OCI-LY7 (cell line): ENCODE data around the gene BSCL2. TPM values are rescaled to one million over a fixed set of nuclear protein-coding genes. Genes with fewer than 3 reads are reported as not detected.

Source experiments
- BruUV-seq: library from RNA; stranded (reverse); fragments of 400-500 nt; replicated peaks from 2 replicates; lab custom pipeline; 2021; lab: Mats Ljungman, UMichigan
- CTCF ChIA-PET: fragments of 300-600 bp; sonication (Branson Sonifier 250); formaldehyde crosslinking; loops from one replicate; lab custom pipeline; 2022; ENCODE audit warnings: antibody characterized with exemption; ENCODE audit not compliant: unreplicated experiment; lab: Charles Lee
- POLR2A ChIA-PET: fragments of 300-600 bp; sonication (Branson Sonifier 250); formaldehyde crosslinking; loops from one replicate; lab custom pipeline; 2022; ENCODE audit warnings: antibody characterized with exemption; lab: Charles Lee
- DNase-seq: peaks from one replicate; pipeline ENCODE4 v3.0.0-alpha.2; 2015; ENCODE audit warnings: low spot score
- H2AFZ ChIP-seq: fragments of 200-600 bp; sonication (generic), shearing (Covaris generic); 2 replicates; pipeline ENCODE4 v1.6.1; 2014; ENCODE audit warnings: mild to moderate bottlenecking, antibody characterized with exemption, low read length, moderate library complexity
- H3K27ac ChIP-seq: fragments of 200-600 bp; sonication (generic); 2 replicates; pipeline ENCODE4 v1.5.1; 2014; ENCODE audit warnings: mixed run types, low read depth, mild to moderate bottlenecking, moderate library complexity, low read length, inconsistent platforms; ENCODE audit not compliant: poor library complexity, severe bottlenecking
- H3K36me3 ChIP-seq: fragments of 200-600 bp; sonication (generic); 2 replicates; pipeline ENCODE4 v1.6.1; 2014; ENCODE audit warnings: mild to moderate bottlenecking, antibody characterized with exemption, low read length, moderate library complexity, mixed read lengths; ENCODE audit not compliant: insufficient read depth
- H3K4me1 ChIP-seq: fragments of 200-600 bp; sonication (generic); 2 replicates; pipeline ENCODE4 v1.5.1; 2014; ENCODE audit warnings: mild to moderate bottlenecking, low read length; ENCODE audit not compliant: insufficient read depth, poor library complexity, severe bottlenecking
- H3K4me2 ChIP-seq: fragments of 200-600 bp; sonication (generic); 2 replicates; pipeline ENCODE4 v1.6.1; 2014; ENCODE audit warnings: mild to moderate bottlenecking, low read length
- H3K4me3 ChIP-seq: fragments of 200-600 bp; sonication (generic); 2 replicates; pipeline ENCODE4 v1.5.1; 2014; ENCODE audit warnings: mild to moderate bottlenecking, low read depth, low read length; ENCODE audit not compliant: poor library complexity, severe bottlenecking
- H3K79me2 ChIP-seq: fragments of 200-600 bp; sonication (generic); 2 replicates; pipeline ENCODE4 v1.6.1; 2016; ENCODE audit warnings: low read depth, mild to moderate bottlenecking, low read length, moderate library complexity, mixed read lengths; ENCODE audit not compliant: insufficient read depth
- H3K9me2 ChIP-seq: fragments of 200-600 bp; sonication (generic); 2 replicates; pipeline ENCODE4 v1.6.1; 2016; ENCODE audit warnings: mild to moderate bottlenecking, low read length, mixed read lengths; ENCODE audit not compliant: insufficient read depth
- H3K9me3 ChIP-seq: fragments of 200-600 bp; sonication (generic); 2 replicates; pipeline ENCODE4 v1.6.1; 2014; ENCODE audit warnings: mild to moderate bottlenecking, mixed run types, low read length, mixed read lengths
- H4K20me1 ChIP-seq: fragments of 200-600 bp; sonication (generic); 2 replicates; pipeline ENCODE4 v1.6.1; 2014; ENCODE audit warnings: mild to moderate bottlenecking, antibody characterized with exemption, low read length, moderate library complexity, mixed read lengths; ENCODE audit not compliant: insufficient read depth
- CTCF ChIP-seq: fragments of 200-600 bp; sonication (generic); conservative IDR thresholded peaks from 2 replicates; pipeline ENCODE4 v1.5.1; 2014; ENCODE audit warnings: mild to moderate bottlenecking, antibody characterized with exemption, low read length, moderate library complexity, mixed read lengths
- EZH2phosphoT487 ChIP-seq: fragments of 200-600 bp; sonication (generic); IDR thresholded peaks from 2 replicates; pipeline ENCODE4 v1.6.1; 2018; ENCODE audit warnings: low read depth, borderline replicate concordance, mild to moderate bottlenecking, mixed run types, antibody characterized with exemption, low read length, moderate library complexity, mixed read lengths
- intact Hi-C: fragments of 100-400 bp; cut with micrococcal nuclease; formaldehyde crosslinking; loops from one replicate; pipeline ENCODE4 v1.10.0; 2022; ENCODE audit not compliant: unreplicated experiment
- total RNA-seq, 2 experiments: library from RNA; depleted of rRNA in 1 of 2; stranded (reverse); fragments of >200 nt in 1 of 2; shearing (Covaris generic) in 1 of 2; gene quantifications; 2 replicates each; pipeline ENCODE4 v1.2.3, GENCODE V29; 2014 to 2022

Gene BSCL2
- total RNA-seq, 2 experiments from 2014 or later, result 20.7 to 46.2 TPM

- ChIA-PET POLR2A (interaction anchor here (0.6 to 1.3 kb wide), 4 partner anchors 18 to 44 kb away, joined by 3 to 6 read pairs (median 4); partner anchors contain the start of genes C11orf98, CSKMT and HNRNPUL2), CTCF (no interaction called here)
- DNase-seq, result peak; percentile 91
- Histone ChIP-seq H3K27ac (peak overlapping the region; percentile 73), H2AFZ (peak overlapping the region; percentile 44; the same call in 1 of the 2 replicates), H4K20me1 (no peaks in the 10 kb centered on the region), H3K9me3 (no peaks in the 10 kb centered on the region), H3K79me2 (no peaks in the 10 kb centered on the region), H3K4me2 (peak overlapping the region; percentile 83), H3K4me1 (peaks cover 57% of the 10 kb centered on the region), H3K9me2 (no peaks in the 10 kb centered on the region), H3K4me3 (peak overlapping the region; percentile 65), H3K36me3 (peaks cover 96% of the 10 kb centered on the region)
- BruUV-seq, result no TSS peak
- intact Hi-C loops, result no loop called here
- TF ChIP-seq EZH2phosphoT487, result no peak
- no peak for TF ChIP-seq CTCF
These were observed 2.2 kb upstream of the BSCL2 start for GRCh38 chr11:62709247-62710000.

DNA sequence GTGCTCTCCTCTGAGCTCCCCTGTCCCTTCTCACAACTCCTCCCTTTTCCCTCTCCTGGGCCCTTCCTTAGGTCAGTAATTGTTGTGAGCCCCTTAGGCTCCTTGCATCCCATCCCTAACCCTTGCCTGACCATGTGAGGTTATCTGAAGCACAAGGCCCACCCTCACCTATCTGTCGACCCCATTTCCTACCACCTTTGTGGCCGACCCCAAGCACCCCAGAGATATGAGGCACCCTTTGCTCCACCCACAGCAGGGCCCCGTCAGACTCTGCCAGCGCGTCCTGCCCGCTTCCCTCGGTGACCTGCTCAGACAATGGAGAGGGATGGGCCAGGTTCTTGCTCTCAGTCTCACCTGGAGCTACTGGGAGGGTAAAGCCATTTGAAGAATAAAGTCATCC is 1.6 kb upstream of the BSCL2 start:
- DNase-seq, result no peak
- intact Hi-C loops, result no loop called here
- H3K79me2 ChIP-seq, result no peaks in the 10 kb centered on the region
- peak overlapping the region; percentile 65 for H3K4me3 ChIP-seq
- peaks cover 93% of the 10 kb centered on the region for H3K36me3 ChIP-seq
- peak overlapping the region; percentile 44; the same call in 1 of the 2 replicates for H2AFZ ChIP-seq
- H4K20me1 ChIP-seq, result no peaks in the 10 kb centered on the region
- no TSS peak for BruUV-seq
- POLR2A ChIA-PET, result interaction anchor here (0.6 to 1.6 kb wide), 6 partner anchors 19 to 66 kb away, joined by 3 to 6 read pairs (median 4); partner anchors contain the start of genes C11orf98, CSKMT, HNRNPUL2 and TTC9C
- CTCF ChIA-PET, result no interaction called here
- no peaks in the 10 kb centered on the region for H3K9me3 ChIP-seq
- H3K9me2 ChIP-seq, result no peaks in the 10 kb centered on the region
- no peak for TF ChIP-seq CTCF
- no peak for TF ChIP-seq EZH2phosphoT487
- H3K4me1 ChIP-seq, result peaks cover 56% of the 10 kb centered on the region
- peak overlapping the region; percentile 83 for H3K4me2 ChIP-seq
- H3K27ac ChIP-seq, result peak overlapping the region; percentile 73

DNA sequence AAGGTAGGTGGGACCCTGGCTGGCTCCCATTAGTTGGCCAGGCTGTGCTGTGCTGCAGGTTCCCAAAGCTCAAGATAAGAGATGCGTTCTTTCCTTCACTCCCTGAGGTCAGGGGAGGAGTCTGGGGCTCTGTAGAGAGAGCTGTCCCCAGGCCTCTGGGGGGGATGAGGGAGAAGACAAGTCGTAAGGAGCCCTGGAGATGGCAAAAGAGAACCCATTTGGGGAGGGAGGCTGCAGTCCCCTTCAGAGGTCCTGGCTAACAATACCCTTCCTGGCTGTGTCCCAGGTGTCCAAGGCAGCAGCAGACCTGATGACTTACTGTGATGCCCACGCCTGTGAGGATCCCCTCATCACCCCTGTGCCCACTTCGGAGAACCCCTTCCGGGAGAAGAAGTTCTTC is 1.2 kb upstream of the BSCL2 start:
- CTCF ChIA-PET, result no interaction called here
- TF ChIP-seq EZH2phosphoT487 (no peak), CTCF (no peak)
- POLR2A ChIA-PET, result interaction anchor here (0.5 to 1.6 kb wide), 5 partner anchors 11 to 65 kb away, joined by 3 to 6 read pairs (median 4); partner anchors contain the start of genes C11orf98, CSKMT, HNRNPUL2 and TTC9C
- no TSS peak for BruUV-seq
- DNase-seq, result no peak
- no peaks in the 10 kb centered on the region for H4K20me1 ChIP-seq
- H3K36me3 ChIP-seq, result peaks cover 93% of the 10 kb centered on the region
- no peaks in the 10 kb centered on the region for H3K9me2 ChIP-seq
- peak overlapping the region; percentile 83 for H3K4me2 ChIP-seq
- peak overlapping the region; percentile 65 for H3K4me3 ChIP-seq
- no peak overlapping the region for H2AFZ ChIP-seq
- peaks cover 52% of the 10 kb centered on the region for H3K4me1 ChIP-seq
- H3K9me3 ChIP-seq, result no peaks in the 10 kb centered on the region
- intact Hi-C loops, result no loop called here
- peak overlapping the region; percentile 73 for H3K27ac ChIP-seq
- H3K79me2 ChIP-seq, result no peaks in the 10 kb centered on the region
